ENCODE measurements around the gene CNTRL.

GRCh38 chr9:121121582-121122087 is 46.9 kb downstream of the CNTRL start:
- TF ChIP-seq CTCF (IDR thresholded peaks at IDR 0.05; ENCODE audit: low read depth, low read length, poor library complexity, severe bottlenecking) (no peak), EZH2phosphoT487 (IDR thresholded peaks at IDR 0.05; ENCODE audit: borderline replicate concordance, low read length) (no peak)
